DMS114 treated with DMSO at 0.1 percent for 48 hours (cell line): ENCODE results near the gene UBE2G2.

Source experiments
- DNase-seq: peaks from one replicate; lab custom pipeline; 2025; ENCODE audit not compliant: unreplicated experiment; lab: John Stamatoyannopoulos, UW

The UBE2G2 gene

GRCh38 chr21:44801468-44802395 lies at the start of gene UBE2G2:
Gene UBE2G2, minus strand, starts transcription at chr21:44801820. Its CDS starts 72 bp downstream, at chr21:44801748.
- peak; percentile 49 for DNase-seq

DNA sequence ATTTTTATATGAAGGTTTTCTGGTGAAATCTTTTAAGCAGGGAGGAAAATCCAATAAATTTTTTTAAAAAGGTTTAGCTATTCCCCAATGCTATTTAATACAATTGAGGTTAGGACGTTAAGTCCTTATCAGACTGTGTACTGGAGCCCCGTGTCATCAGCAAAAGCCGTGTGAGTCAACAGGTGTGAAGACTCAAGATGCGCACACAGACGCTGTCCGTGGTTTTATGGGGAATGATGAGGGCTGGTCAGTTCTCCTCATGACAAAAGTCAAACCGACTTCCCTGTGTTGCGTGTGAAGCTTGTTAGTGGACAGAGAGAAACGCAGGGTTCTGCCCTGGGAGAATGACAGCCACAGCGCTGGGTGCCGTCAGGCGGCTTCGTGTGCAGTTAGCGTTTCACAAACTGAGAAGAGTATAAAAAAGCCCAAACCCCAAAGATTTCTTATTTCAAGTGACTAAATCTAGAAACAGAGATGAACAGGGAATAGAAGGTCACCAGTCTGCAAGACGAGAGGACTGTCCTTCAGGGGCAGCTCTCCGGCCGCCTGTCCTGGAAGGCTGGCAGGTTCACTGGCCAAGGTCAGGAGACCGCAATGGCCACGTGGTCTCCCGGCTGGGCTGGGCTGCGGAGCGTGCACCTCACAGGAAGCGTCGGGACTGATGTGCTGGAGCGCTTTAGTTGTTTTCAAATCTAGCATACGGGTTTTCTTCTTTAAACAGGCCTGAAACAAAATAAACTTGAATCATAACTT lies 49.5 kb upstream of the UBE2G2 start:
- DNase-seq, result no peak

- no peak for DNase-seq
Measured at GRCh38 chr21:44850208-44850800, 48.7 kb upstream of the UBE2G2 start.

DNA sequence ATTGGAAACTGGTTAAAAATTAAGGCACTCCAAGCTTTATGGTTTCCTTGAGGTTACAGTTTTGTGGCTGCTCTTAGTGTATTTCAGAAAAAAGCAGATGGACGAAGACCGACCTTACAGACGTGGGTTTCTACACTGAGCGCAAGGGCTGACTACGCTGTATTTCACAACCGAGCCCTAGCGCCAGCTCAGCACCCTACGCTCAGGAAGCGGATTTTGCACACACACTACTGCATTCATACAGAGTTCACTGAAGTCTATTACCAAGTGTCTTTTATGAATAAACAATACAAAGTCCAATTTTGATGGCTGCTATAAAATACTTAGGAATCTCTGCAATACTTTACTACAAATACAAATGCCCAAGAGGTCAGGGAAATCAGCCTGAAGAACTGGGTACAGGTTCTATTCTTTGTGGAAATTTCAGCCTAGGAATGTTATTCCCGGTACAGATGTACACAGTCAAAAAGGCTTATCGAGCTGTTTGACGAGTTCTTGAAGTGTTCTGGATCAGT lies 48.1 kb upstream of the UBE2G2 start:
- DNase-seq, result no peak

DNA sequence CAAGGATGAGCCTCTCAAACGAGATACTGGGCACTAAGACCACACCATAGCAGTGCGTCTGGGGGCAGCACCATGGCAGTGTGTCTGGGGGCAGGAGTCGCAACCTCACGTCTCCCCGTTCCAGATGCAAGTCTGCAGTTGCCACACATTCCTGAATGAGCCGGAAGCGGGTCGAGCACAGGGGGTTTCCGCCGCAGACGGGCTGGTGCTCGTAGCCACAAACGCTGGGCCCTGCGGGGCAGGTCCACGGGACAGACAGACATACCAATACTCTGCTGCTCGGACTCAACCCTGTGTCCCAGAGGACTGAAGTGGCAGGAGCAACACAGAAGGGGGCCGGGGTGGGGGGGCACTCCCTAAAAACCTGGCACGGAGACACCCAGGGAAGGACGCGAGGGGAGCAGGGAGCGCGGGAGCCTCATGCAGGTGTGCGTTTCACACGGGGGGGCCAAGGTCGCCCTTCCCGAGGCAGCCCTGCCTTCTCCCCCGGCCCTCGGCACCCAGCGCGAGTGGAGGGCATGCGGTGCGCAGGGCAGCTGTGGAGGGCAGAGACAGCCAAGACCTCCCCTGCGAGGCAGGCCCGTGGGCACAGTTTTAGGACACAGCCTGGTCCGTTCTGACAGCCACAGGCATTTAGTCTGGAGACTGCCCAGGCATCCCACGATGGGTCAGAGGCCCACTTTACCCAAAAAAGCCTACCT lies 47.4 kb upstream of the UBE2G2 start:
- DNase-seq, result no peak

GRCh38 chr21:44847261-44848056 lies 45.8 kb upstream of the UBE2G2 start:
- no peak for DNase-seq

- DNase-seq, result no peak
Measured at GRCh38 chr21:44846485-44847260, 45.1 kb upstream of the UBE2G2 start.

GRCh38 chr21:44846224-44846484 lies 44.5 kb upstream of the UBE2G2 start:
- no peak for DNase-seq

GRCh38 chr21:44845418-44846223 lies 44.0 kb upstream of the UBE2G2 start:
- no peak for DNase-seq

- DNase-seq, result no peak
Measured at GRCh38 chr21:44844256-44844655, 42.6 kb upstream of the UBE2G2 start.

DNA sequence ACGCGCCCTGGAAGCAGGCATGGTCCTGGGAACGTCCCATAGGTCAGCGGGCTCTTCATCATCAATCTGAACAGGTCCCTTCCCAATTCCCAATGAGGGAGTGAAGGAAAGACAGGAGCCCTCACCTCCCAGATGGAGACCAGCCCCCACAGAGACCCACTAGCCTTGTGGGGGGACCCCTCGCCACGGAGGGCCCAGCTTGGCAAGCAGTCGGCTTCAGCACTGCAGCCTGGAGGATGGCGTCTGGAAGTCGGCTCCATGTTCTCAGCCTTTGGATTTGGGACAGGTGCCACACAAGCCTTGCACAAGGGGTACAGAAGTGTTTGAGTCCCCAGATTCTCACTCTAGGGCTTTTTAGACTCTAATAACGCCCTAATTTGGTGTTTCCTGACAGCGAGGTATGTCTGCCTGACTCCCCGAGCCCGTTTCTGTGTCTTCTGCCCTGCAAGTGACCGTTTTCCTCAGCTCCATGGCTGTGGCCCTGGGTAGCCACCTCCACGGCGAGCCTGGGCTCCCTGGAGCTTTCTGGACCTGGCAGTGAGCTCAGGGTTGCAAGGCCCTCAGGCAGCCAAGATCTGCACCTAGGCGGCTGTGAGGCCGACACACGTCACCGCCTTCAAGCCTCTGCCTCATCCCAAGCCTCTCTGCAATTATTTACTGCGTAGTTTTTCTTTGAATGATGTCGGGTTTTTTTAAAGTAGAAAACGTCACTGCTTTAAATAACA lies 41.3 kb upstream of the UBE2G2 start:
- no peak for DNase-seq

- no peak for DNase-seq
Measured at GRCh38 chr21:44842087-44842486, 40.5 kb upstream of the UBE2G2 start.

DNA sequence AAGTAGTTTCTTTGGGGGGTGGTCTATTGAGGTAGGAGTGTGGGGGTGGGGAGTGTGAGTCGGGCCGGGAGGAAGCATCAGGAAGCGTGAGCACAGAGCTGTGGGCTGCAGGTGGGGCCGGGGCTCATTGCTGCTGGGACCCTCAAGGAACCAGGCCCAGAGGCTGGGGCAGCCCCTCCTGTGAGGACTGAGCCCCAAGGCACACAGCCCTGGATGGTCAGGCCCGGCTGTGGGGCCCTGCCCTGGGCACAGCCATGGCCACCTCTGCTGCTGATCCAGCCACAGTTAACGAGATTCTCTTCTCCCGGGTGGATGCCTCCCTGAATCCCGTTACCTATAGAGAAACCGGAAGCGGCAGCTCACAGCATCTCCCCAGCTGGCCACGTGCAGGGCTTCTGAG lies 39.2 kb upstream of the UBE2G2 start:
- no peak for DNase-seq

DNA sequence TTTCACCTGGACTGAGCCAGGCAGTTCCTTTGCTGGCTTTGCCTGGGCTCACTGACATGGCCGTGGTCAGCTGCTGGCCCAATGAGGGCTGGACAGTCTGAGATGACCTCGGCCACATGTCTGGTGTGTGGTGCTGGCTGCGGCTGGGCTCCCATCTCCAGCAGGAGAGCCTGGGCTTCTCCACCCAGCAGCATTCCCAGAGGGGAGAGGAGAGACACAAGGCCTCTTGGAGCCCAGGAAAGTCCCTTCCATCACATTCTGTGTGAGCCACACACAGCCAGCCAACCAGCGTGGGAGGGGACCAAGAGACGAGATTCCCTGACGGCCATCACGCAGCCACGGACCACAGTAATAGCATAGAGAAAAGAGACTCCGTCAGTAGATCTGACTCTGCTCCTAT lies 37.3 kb upstream of the UBE2G2 start:
- no peak for DNase-seq

GRCh38 chr21:44838039-44838895 lies 36.6 kb upstream of the UBE2G2 start:
- no peak for DNase-seq

DNA sequence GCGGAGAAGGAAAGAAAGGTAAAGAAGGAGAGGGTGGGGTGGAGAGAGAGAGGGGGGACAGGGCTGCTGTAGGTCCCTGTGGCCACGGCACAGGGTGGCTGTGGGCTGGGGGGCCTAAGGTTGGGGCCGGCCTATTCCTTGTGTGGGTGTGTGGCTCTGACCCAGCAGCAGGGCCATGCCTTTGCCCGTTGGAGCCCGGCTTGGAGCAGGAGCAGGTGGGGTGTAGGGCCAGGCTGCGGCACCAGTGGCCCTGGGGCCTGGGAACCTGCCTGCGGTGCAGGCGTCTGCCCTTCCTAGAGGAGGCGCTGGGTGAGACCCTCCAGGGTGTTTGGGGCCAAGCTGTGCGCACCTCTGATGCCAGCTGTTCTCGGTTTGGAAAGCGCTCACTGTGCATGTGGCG lies 35.9 kb upstream of the UBE2G2 start:
- no peak for DNase-seq
